ENCODE results near the gene ZBTB44.

DNA sequence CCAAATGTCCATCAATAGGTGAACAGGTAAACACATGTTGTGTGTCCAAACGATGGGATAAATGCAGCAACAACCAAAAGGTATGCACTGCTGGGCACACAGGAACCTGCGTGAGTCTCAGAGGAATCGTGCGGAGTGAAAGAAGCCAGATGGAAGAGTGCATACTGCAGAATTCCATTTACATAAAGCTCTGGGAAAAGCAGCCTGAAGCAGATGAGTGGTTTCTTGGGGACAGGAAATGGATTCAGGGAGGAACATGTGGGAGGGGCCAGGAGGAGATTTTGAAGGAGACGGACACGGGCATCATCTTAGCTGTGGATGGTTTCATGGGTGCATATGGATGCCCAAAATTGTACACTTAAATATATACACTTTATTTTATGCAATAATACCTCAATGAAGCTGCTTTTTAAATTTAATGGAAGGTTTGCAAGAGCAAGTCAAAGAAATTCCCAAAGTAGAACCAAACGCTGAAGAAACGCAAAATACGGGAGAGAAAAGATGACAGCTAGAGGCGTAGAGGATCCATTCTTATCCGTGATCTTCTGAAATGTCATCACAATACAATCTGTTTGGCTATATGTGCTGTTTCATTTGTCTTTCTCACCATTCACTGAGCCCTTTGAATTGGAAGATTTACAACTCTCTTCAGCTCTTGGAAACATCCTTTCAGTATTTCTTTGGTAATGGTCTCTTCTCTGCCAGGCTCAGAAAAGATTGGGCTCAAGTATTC lies 130.7 kb downstream of the ZBTB44 start:
- TF ChIP-seq, protein P1, sequence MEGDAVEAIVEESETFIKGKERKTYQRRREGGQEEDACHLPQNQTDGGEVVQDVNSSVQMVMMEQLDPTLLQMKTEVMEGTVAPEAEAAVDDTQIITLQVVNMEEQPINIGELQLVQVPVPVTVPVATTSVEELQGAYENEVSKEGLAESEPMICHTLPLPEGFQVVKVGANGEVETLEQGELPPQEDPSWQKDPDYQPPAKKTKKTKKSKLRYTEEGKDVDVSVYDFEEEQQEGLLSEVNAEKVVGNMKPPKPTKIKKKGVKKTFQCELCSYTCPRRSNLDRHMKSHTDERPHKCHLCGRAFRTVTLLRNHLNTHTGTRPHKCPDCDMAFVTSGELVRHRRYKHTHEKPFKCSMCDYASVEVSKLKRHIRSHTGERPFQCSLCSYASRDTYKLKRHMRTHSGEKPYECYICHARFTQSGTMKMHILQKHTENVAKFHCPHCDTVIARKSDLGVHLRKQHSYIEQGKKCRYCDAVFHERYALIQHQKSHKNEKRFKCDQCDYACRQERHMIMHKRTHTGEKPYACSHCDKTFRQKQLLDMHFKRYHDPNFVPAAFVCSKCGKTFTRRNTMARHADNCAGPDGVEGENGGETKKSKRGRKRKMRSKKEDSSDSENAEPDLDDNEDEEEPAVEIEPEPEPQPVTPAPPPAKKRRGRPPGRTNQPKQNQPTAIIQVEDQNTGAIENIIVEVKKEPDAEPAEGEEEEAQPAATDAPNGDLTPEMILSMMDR (conservative IDR thresholded peaks at IDR 0.05 in 1 of 2, IDR thresholded peaks at IDR 0.05 in 1 of 2; ENCODE audit: low read depth in 1 of 2, low read length in 2 of 2), result no peak
- no peak for TF ChIP-seq EZH2 (IDR thresholded peaks at IDR 0.05; ENCODE audit: low read length, missing control alignments)

Measured in fibroblast of lung (primary cell).